Measurements from ENCODE around the gene CLSTN2.

Gene CLSTN2

GRCh38 chr3:140572334-140572733, 637.3 kb downstream of the CLSTN2 start:
- no peak for DNase-seq

GRCh38 chr3:140573011-140573410, 638.0 kb downstream of the CLSTN2 start:
- DNase-seq = no peak

- no peak for DNase-seq
Observed at GRCh38 chr3:140574375-140574774, 639.4 kb downstream of the CLSTN2 start.

GRCh38 chr3:140576449-140576848, 641.5 kb downstream of the CLSTN2 start:
- no peak for DNase-seq

GRCh38 chr3:140577911-140578310, 642.9 kb downstream of the CLSTN2 start:
- no peak for DNase-seq

GRCh38 chr3:140579260-140579659, 644.3 kb downstream of the CLSTN2 start:
- no peak for DNase-seq

GRCh38 chr3:140580746-140581145, 645.8 kb downstream of the CLSTN2 start:
- DNase-seq = no peak

GRCh38 chr3:140584549-140584948, 649.6 kb downstream of the CLSTN2 start:
- DNase-seq = no peak

- DNase-seq = no peak
Observed at GRCh38 chr3:140585828-140586227, 650.8 kb downstream of the CLSTN2 start.

- no peak for DNase-seq
Observed at GRCh38 chr3:140586311-140586710, 651.3 kb downstream of the CLSTN2 start.

GRCh38 chr3:140588558-140588957, 653.6 kb downstream of the CLSTN2 start:
- DNase-seq = no peak

- no peak for DNase-seq
Observed at GRCh38 chr3:140593766-140594165, 658.8 kb downstream of the CLSTN2 start.

GRCh38 chr3:140595295-140595694, 660.3 kb downstream of the CLSTN2 start:
- no peak for DNase-seq

- no peak for DNase-seq
Observed at GRCh38 chr3:140597364-140597763, 662.4 kb downstream of the CLSTN2 start.

- DNase-seq = no peak
Observed at GRCh38 chr3:140597792-140598191, 662.8 kb downstream of the CLSTN2 start.

- DNase-seq = no peak
Observed at GRCh38 chr3:140599009-140599408, 664.0 kb downstream of the CLSTN2 start.

GRCh38 chr3:140599496-140599895, 664.5 kb downstream of the CLSTN2 start:
- DNase-seq = no peak

- no peak for DNase-seq
Observed at GRCh38 chr3:140601881-140602280, 666.9 kb downstream of the CLSTN2 start.

- no peak for DNase-seq
Observed at GRCh38 chr3:140602781-140603180, 667.8 kb downstream of the CLSTN2 start.

- no peak for DNase-seq
Observed at GRCh38 chr3:140603766-140604165, 668.8 kb downstream of the CLSTN2 start.

GRCh38 chr3:140610544-140610943, 675.6 kb downstream of the CLSTN2 start:
- no peak for DNase-seq

- no peak for DNase-seq
Observed at GRCh38 chr3:140614001-140614400, 679.0 kb downstream of the CLSTN2 start.

- no peak for DNase-seq
Observed at GRCh38 chr3:140617135-140617534, 682.1 kb downstream of the CLSTN2 start.

- DNase-seq = no peak
Observed at GRCh38 chr3:140626856-140627255, 691.9 kb downstream of the CLSTN2 start.

Data from cerebellar nuclear complex (tissue), 1 donor.